HCT116 (cell line): ENCODE data around the gene C16orf74. TPM values are rescaled to one million over a fixed set of nuclear protein-coding genes. Genes with fewer than 3 reads are reported as not detected.

Experiments used
- ATAC-seq: fragments of 200-7000 bp; cut with Tn5 transposase; 2 replicates; pipeline ENCODE4 v1.9.1; 2020; ENCODE audit warnings: mild to moderate bottlenecking, moderate library complexity
- BruUV-seq: library from RNA; stranded (reverse); fragments of 400-500 nt; replicated peaks from 2 replicates; lab custom pipeline; 2021; lab: Mats Ljungman, UMichigan
- CTCF ChIA-PET: fragments of 300-600 bp; sonication (Branson Sonifier 250); formaldehyde crosslinking; loops from one replicate; lab custom pipeline; 2021; ENCODE audit warnings: antibody characterized with exemption; lab: Charles Lee
- POLR2A ChIA-PET: fragments of 300-600, 350-600 bp; sonication (Branson Sonifier 250); formaldehyde crosslinking; loops from one replicate; lab custom pipeline; 2021; ENCODE audit warnings: antibody characterized with exemption; lab: Charles Lee
- RAD21 ChIA-PET, 2 experiments: fragments of 300-600 bp; sonication (Branson Sonifier 250); formaldehyde crosslinking; loops; one replicate each; lab custom pipeline; 2023; ENCODE audit warnings: low total read pairs in 2 of 2; ENCODE audit not compliant: uncharacterized antibody in 2 of 2, unreplicated experiment in 2 of 2, low non-redundant PET in 1 of 2; lab: Charles Lee
- DNase-seq: peaks from one replicate; pipeline ENCODE4 v3.0.0-alpha.2; 2010; ENCODE audit warnings: low read depth, low spot score
- H2AFZ ChIP-seq: fragments of 200-600 bp; shearing (Covaris generic), sonication (generic); 2 replicates; pipeline ENCODE4 v1.6.1; 2017; ENCODE audit warnings: low read depth, mixed run types, mixed read lengths, antibody characterized with exemption, low read length; ENCODE audit not compliant: poor library complexity, severe bottlenecking
- H3K27ac ChIP-seq: 2 replicates; pipeline ENCODE4 v1.5.1; 2012; ENCODE audit warnings: low read depth, low read length
- H3K27me3 ChIP-seq: fragments of 200-600 bp; sonication (generic); 2 replicates; pipeline ENCODE4 v1.6.1; 2016; ENCODE audit warnings: mixed run types, low read length, mixed read lengths; ENCODE audit not compliant: insufficient read depth
- H3K36me3 ChIP-seq, 2 experiments: fragments of 200-500 bp in 1 of 2; fragments of 200-600 bp in 1 of 2; sonication (Bioruptor generic) in 1 of 2; sonication (generic) in 1 of 2; 2 replicates each; pipeline versions ENCODE4 v1.5.1 to v1.6.1; 2014 to 2016; ENCODE audit warnings: low read length in 2 of 2, inconsistent platforms in 1 of 2, mixed read lengths in 1 of 2, mixed run types in 1 of 2; ENCODE audit not compliant: insufficient read depth in 2 of 2, control insufficient read depth in 1 of 2
- H3K4me1 ChIP-seq, 2 experiments: fragments of 200-600 bp in 1 of 2; sonication (generic) in 1 of 2; 2 replicates each; pipeline versions ENCODE4 v1.5.1 to v1.6.1; 2012 to 2017; ENCODE audit warnings: low read length in 2 of 2, inconsistent platforms in 1 of 2, mild to moderate bottlenecking in 1 of 2, mixed read lengths in 1 of 2, mixed run types in 1 of 2, moderate library complexity in 1 of 2; ENCODE audit not compliant: insufficient read depth in 2 of 2, control insufficient read depth in 1 of 2
- H3K4me2 ChIP-seq: fragments of 200-600 bp; sonication (generic); 2 replicates; pipeline ENCODE4 v1.6.1; 2017; ENCODE audit warnings: mixed run types, low read length, mixed read lengths
- H3K4me3 ChIP-seq, 2 experiments: fragments of 200-600 bp in 1 of 2; sonication (generic) in 1 of 2; replicated peaks in 1 of 2; 2 replicates each; pipeline ENCODE4 v1.5.1; 2011 to 2016; ENCODE audit warnings: low read length in 2 of 2, control low read depth in 1 of 2, low read depth in 1 of 2, mild to moderate bottlenecking in 1 of 2, mixed read lengths in 1 of 2, mixed run types in 1 of 2
- H3K79me2 ChIP-seq: fragments of 200-600 bp; sonication (generic); 2 replicates; pipeline ENCODE4 v1.6.1; 2017; ENCODE audit warnings: mild to moderate bottlenecking, mixed run types, low read length, moderate library complexity, mixed read lengths; ENCODE audit not compliant: insufficient read depth
- H3K9ac ChIP-seq: fragments of 200-600 bp; sonication (generic); 2 replicates; pipeline ENCODE4 v1.6.1; 2016; ENCODE audit warnings: low read length, mixed read lengths
- H3K9me2 ChIP-seq: fragments of 200-600 bp; sonication (generic), shearing (Covaris generic); 2 replicates; pipeline ENCODE4 v1.6.1; 2017; ENCODE audit warnings: mixed run types, mild to moderate bottlenecking, moderate library complexity; ENCODE audit not compliant: insufficient read depth
- H3K9me3 ChIP-seq, 2 experiments: fragments of 200-500 bp in 1 of 2; fragments of 200-600 bp in 1 of 2; sonication (Bioruptor generic) in 1 of 2; sonication (generic) in 1 of 2; 2 replicates each; pipeline ENCODE4 v1.6.1; 2014 to 2017; ENCODE audit warnings: low read length in 2 of 2, mixed read lengths in 2 of 2, inconsistent platforms in 1 of 2, low read depth in 1 of 2, mild to moderate bottlenecking in 1 of 2, mixed run types in 1 of 2, moderate library complexity in 1 of 2; ENCODE audit not compliant: control insufficient read depth in 1 of 2, insufficient read depth in 1 of 2
- H4K20me1 ChIP-seq: fragments of 200-600 bp; sonication (generic), shearing (Covaris generic); 2 replicates; pipeline ENCODE4 v1.6.1; 2017; ENCODE audit warnings: mixed run types, mild to moderate bottlenecking, moderate library complexity; ENCODE audit not compliant: insufficient read depth
- ATF3 ChIP-seq: IDR thresholded peaks from 2 replicates; pipeline ENCODE4 v1.6.1; 2012
- CBX3 ChIP-seq: IDR thresholded peaks from 2 replicates; pipeline ENCODE4 v1.6.1; 2012; ENCODE audit warnings: low read depth
- CTCF ChIP-seq, 3 experiments: fragments of 200-600 bp in 1 of 3; sonication (generic) in 1 of 3; IDR thresholded peaks in 2 of 3; conservative IDR thresholded peaks in 1 of 3; 2 replicates each; pipeline ENCODE4 v1.5.1; 2012 to 2017; ENCODE audit warnings: low read depth in 2 of 3, low read length in 2 of 3, antibody characterized with exemption in 1 of 3, borderline replicate concordance in 1 of 3, control low read depth in 1 of 3, mild to moderate bottlenecking in 1 of 3, mixed read lengths in 1 of 3, mixed run types in 1 of 3, moderate library complexity in 1 of 3; ENCODE audit not compliant: insufficient read depth in 1 of 3
- ELF1 ChIP-seq: IDR thresholded peaks from 2 replicates; pipeline ENCODE4 v1.6.1; 2012; ENCODE audit warnings: low read depth, borderline replicate concordance
- EZH2 ChIP-seq: fragments of 200-600 bp; sonication (generic); IDR thresholded peaks from 2 replicates; pipeline ENCODE4 v1.6.1; 2017; ENCODE audit warnings: antibody characterized with exemption, mixed run types
- EZH2phosphoT487 ChIP-seq: fragments of 200-600 bp; IDR thresholded peaks from 2 replicates; pipeline ENCODE4 v1.6.1; 2018; ENCODE audit warnings: antibody characterized with exemption, borderline replicate concordance
- MAX ChIP-seq: IDR thresholded peaks from 2 replicates; pipeline ENCODE4 v1.6.1; 2012
- POLR2AphosphoS5 ChIP-seq: IDR thresholded peaks from 2 replicates; pipeline ENCODE4 v1.6.1; 2011; ENCODE audit warnings: mild to moderate bottlenecking, low read depth, low read length, moderate library complexity
- RAD21 ChIP-seq: IDR thresholded peaks from 2 replicates; pipeline ENCODE4 v1.6.1; 2012; ENCODE audit warnings: low read depth, mild to moderate bottlenecking
- SRF ChIP-seq: IDR thresholded peaks from 2 replicates; pipeline ENCODE4 v1.6.1; 2012; ENCODE audit warnings: low read depth
- TCF7L2 ChIP-seq: IDR thresholded peaks from 2 replicates; pipeline ENCODE4 v1.7.0; 2011; ENCODE audit warnings: borderline replicate concordance, inconsistent platforms; ENCODE audit not compliant: insufficient read depth, insufficient read length; ENCODE audit errors: extremely low read depth
- YY1 ChIP-seq: IDR thresholded peaks from 2 replicates; pipeline ENCODE4 v1.6.1; 2011; ENCODE audit warnings: low read length, low read depth, moderate library complexity, mild to moderate bottlenecking; ENCODE audit not compliant: insufficient replicate concordance; ENCODE audit errors: extremely low read depth
- ZBTB33 ChIP-seq: IDR thresholded peaks from 2 replicates; pipeline ENCODE4 v1.6.1; 2011; ENCODE audit warnings: mild to moderate bottlenecking, low read length, moderate library complexity; ENCODE audit not compliant: insufficient replicate concordance; ENCODE audit errors: extremely low read depth
- ZFX ChIP-seq: fragments of 450-650 bp; IDR thresholded peaks from 2 replicates; pipeline ENCODE4 v1.6.1; 2017
- intact Hi-C: fragments of 100-400 bp; cut with micrococcal nuclease; formaldehyde crosslinking; loops from 2 replicates; pipeline ENCODE4 v1.10.0; 2022
- total RNA-seq: library from RNA; stranded (reverse); gene quantifications from one replicate; pipeline ENCODE4 v1.2.1, GENCODE V29; 2021; ENCODE audit not compliant: unreplicated experiment

The C16orf74 gene
- total RNA-seq, 1 experiment from 2014 or later = 30.0 TPM

GRCh38 chr16:85730186-85730465 is 20.8 kb downstream of the C16orf74 start:
- ChIA-PET RAD21 (no interaction called here), POLR2A (no interaction called here), CTCF (no interaction called here)
- peaks cover 0 to 10% of the 10 kb centered on the region in 2 experiments; a peak in 1 of 4 replicates for H3K36me3 ChIP-seq
- no peak for TF ChIP-seq YY1
- TF ChIP-seq ELF1 = no peak
- TF ChIP-seq ATF3 = no peak
- intact Hi-C loops = no loop called here
- BruUV-seq = no TSS peak
- H3K27me3 ChIP-seq = no peaks in the 10 kb centered on the region
- H3K9me3 ChIP-seq = no peaks in the 10 kb centered on the region
- H3K9me2 ChIP-seq = no peaks in the 10 kb centered on the region
- no peak overlapping the region for H3K4me3 ChIP-seq
- no peak overlapping the region for H2AFZ ChIP-seq
- DNase-seq = no peak
- no peaks in the 10 kb centered on the region for H3K4me1 ChIP-seq
- H3K27ac ChIP-seq = no peak overlapping the region
- H3K4me2 ChIP-seq = no peak overlapping the region
- H4K20me1 ChIP-seq = no peaks in the 10 kb centered on the region
- H3K9ac ChIP-seq = no peak overlapping the region
- no peaks in the 10 kb centered on the region; the same call in 1 of the 2 replicates for H3K79me2 ChIP-seq
- ATAC-seq = no peak

GRCh38 chr16:85729452-85730185 is 21.3 kb downstream of the C16orf74 start:
- no peaks in the 10 kb centered on the region for H3K4me1 ChIP-seq
- H3K9ac ChIP-seq = no peak overlapping the region
- no peaks in the 10 kb centered on the region for H3K27me3 ChIP-seq
- H4K20me1 ChIP-seq = no peaks in the 10 kb centered on the region
- ChIA-PET RAD21 (no interaction called here), CTCF (interaction anchor here (0.6 kb wide), 1 partner anchor 10 kb away, joined by 4 read pairs; no protein-coding TSS in a partner anchor), POLR2A (no interaction called here)
- BruUV-seq = no TSS peak
- no peaks in the 10 kb centered on the region; the same call in 1 of the 2 replicates for H3K79me2 ChIP-seq
- no peaks in the 10 kb centered on the region for H3K9me3 ChIP-seq
- no peak overlapping the region for H2AFZ ChIP-seq
- peaks cover 0 to 10% of the 10 kb centered on the region in 2 experiments; a peak in 1 of 4 replicates for H3K36me3 ChIP-seq
- TF ChIP-seq POLR2AphosphoS5 = no peak
- no peak for TF ChIP-seq RAD21
- no peak for TF ChIP-seq EZH2phosphoT487
- TF ChIP-seq CBX3 = no peak
- TF ChIP-seq YY1 = no peak
- no peak for TF ChIP-seq TCF7L2
- TF ChIP-seq SRF = no peak
- TF ChIP-seq ZBTB33 = no peak
- TF ChIP-seq ZFX = no peak
- TF ChIP-seq MAX = no peak
- TF ChIP-seq ATF3 = no peak
- no peak for TF ChIP-seq EZH2
- TF ChIP-seq CTCF (IDR thresholded peaks at IDR 0.05 in 2 of 3, conservative IDR thresholded peaks at IDR 0.05 in 1 of 3; ENCODE audit: borderline replicate concordance in 1 of 3, insufficient read depth in 1 of 3, low read depth in 2 of 3, low read length in 2 of 3) = no peak
- no peak for DNase-seq
- no peak for ATAC-seq
- no peak overlapping the region for H3K4me3 ChIP-seq
- H3K27ac ChIP-seq = no peak overlapping the region
- intact Hi-C loops = no loop called here
- no peak overlapping the region for H3K4me2 ChIP-seq
- no peaks in the 10 kb centered on the region for H3K9me2 ChIP-seq
